Measurements from ENCODE around the gene PRKAR2A.
"Not testable (repeated sequence)": the region's sequence is repeated elsewhere in the genome, so short reads cannot be mapped to it uniquely, and the experiment has no call there.

The PRKAR2A gene

DNA sequence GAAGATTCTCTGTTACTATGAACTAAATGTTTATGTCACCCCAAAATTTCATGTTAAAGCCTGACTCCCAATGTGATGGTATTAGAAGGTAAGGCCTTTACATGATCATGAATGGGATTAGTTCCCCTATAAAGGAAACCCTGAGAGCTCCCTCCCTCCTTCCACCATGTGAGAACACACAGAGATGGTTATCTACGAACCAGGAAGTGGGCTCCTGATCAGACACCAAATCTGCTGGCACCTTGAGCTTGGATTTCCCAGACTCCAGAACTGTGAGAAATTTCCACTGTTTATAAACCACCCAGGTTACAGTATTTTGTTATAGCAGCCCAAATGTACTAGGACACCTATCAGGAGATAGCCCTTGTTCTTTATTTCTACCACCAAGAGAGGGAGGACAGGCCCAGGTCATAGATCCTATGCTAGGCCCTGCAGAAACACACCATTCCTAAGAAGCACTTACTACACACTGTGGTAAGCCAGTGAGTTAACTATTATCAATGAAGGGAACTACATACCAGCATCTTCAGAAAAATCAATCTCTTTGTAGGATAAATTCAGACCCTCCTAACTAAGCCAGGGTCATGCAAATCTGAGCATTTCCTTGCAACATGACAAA lies 59.0 kb downstream of the PRKAR2A start:
- ChIA-PET CTCF (no interaction called here), POLR2A (ENCODE audit: low non-redundant PET) (no interaction called here)
- TF ChIP-seq, protein P1, sequence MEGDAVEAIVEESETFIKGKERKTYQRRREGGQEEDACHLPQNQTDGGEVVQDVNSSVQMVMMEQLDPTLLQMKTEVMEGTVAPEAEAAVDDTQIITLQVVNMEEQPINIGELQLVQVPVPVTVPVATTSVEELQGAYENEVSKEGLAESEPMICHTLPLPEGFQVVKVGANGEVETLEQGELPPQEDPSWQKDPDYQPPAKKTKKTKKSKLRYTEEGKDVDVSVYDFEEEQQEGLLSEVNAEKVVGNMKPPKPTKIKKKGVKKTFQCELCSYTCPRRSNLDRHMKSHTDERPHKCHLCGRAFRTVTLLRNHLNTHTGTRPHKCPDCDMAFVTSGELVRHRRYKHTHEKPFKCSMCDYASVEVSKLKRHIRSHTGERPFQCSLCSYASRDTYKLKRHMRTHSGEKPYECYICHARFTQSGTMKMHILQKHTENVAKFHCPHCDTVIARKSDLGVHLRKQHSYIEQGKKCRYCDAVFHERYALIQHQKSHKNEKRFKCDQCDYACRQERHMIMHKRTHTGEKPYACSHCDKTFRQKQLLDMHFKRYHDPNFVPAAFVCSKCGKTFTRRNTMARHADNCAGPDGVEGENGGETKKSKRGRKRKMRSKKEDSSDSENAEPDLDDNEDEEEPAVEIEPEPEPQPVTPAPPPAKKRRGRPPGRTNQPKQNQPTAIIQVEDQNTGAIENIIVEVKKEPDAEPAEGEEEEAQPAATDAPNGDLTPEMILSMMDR (conservative IDR thresholded peaks at IDR 0.05; ENCODE audit: low read depth): no peak
- DNase-seq (ENCODE audit: low spot score): no peak
- H3K27ac ChIP-seq: no peak overlapping the region

DNA sequence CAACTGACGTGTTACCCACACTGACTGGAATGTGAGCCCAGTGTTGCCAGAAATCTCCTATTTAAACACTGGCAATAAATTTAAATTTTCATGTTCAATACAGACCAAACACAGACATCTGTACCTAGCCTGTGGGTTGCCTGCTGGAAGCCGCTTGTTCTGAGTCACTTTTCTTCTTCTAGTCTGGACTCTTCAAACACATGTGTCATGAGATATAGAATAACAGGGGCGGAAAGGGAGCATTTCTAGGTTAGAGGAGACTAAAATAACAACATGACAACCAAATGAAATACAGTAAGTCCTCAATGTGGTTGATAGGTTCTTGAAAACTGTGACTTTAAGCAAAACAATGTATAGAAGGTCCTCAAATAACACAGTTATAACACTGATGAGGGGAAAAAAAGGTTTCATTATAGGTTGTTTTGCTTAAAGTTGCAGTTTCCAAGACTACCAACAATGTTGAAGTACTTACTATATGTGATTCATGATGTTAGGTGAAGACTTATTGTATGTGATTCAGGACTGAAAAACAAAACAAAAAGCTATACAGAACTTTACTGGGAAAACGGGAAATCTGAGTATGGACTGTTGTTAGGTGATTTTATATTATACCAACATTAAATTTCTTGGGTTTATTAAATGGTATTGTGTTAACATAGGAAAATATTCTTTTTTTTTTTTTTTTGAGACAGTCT lies 63.1 kb downstream of the PRKAR2A start:
- TF ChIP-seq, protein P1 (conservative IDR thresholded peaks at IDR 0.05; ENCODE audit: low read depth): no peak
- H3K27ac ChIP-seq: no peak overlapping the region
- DNase-seq (ENCODE audit: low spot score): no peak
- CTCF ChIA-PET: no interaction called here
- POLR2A ChIA-PET (ENCODE audit: low non-redundant PET): no interaction called here

DNA sequence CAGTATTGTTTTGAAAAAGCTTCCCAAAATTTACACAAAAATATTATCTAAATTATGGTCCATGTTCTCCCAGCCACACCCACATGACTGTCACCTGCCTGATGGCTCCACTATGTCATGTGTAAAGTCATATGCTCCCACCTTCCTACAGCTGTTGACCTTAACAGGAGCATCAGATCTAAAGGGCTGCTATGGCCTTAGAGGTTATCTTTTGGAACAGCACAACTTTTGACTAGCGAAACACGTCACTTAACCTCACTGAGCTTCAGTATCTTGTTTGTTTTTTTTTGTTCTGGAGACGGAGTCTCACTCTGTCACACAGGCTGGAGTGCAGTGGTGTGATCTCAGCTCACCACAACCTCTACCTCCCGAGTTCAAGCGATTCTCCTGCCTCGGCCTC lies 64.4 kb downstream of the PRKAR2A start:
- POLR2A ChIA-PET (ENCODE audit: low non-redundant PET): no interaction called here
- no peak overlapping the region for H3K27ac ChIP-seq
- CTCF ChIA-PET: no interaction called here
- TF ChIP-seq, protein P1 (conservative IDR thresholded peaks at IDR 0.05; ENCODE audit: low read depth): no peak
- DNase-seq (ENCODE audit: low spot score): no peak

DNA sequence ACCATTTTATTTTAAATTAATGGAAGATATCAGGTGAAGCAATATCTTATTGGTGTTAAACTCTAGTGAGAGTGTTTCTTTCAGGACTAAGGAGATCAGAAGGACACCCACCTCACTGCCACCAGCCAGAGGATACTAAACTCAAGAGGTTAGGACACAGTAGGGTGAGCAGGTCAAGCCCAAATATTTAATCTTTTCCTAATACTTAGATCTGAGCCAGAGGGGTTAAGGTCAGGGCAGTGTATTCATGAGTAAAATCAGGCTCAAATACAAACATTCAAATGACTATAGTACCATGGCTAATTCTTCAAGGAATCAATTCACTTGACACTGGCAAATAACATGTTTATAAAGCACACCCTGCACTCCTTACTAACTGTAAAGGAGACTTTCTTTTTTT lies 65.6 kb downstream of the PRKAR2A start:
- no peak overlapping the region for H3K27ac ChIP-seq
- DNase-seq (ENCODE audit: low spot score): no peak
- ChIA-PET CTCF (no interaction called here), POLR2A (ENCODE audit: low non-redundant PET) (no interaction called here)
- TF ChIP-seq, protein P1 (conservative IDR thresholded peaks at IDR 0.05; ENCODE audit: low read depth): no peak

DNA sequence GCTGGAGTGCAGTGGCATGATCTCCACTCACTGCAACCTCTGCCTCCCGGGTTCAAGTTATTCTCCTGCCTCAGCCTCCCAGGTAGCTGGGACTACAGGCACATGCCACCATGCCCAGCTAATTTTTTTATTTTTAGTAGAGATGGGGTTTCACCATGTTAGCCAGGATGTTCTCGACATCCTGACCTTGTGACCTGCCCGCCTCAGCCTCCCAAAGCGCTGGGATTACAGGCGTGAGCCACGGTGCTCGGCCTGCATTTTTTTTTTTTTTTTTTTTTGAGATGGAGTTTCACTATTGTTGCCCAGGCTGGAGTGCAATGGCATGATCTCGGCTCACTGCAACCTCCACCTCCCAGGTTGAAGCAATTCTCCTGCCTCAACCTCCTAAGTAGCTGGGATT lies 69.1 kb downstream of the PRKAR2A start:
- H3K27ac ChIP-seq; POLR2A ChIA-PET (ENCODE audit: low non-redundant PET); DNase-seq (ENCODE audit: low spot score): not testable (repeated sequence)
- CTCF ChIA-PET: interaction anchor here (0.7 kb wide), 1 partner anchor 548 kb away, joined by 5 read pairs; no protein-coding TSS in a partner anchor

DNA sequence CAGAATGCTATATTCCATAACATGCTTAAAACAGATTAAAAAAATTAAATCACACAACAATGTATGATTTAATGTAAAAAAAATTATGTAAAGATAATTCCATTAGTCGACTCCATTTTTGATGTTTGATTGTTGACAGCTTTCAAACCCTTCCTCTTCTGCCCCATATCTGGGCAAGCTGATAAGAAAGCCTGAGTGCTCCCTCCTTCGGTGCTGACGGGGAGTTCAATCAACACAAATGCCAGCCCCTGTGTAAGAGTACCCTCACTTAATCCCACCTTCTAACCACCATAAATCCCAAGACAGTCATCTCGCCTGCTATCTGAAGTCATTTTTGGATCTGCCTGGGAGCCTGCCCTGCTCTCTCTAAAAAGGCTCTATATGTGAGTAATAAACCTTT lies 70.8 kb downstream of the PRKAR2A start:
- DNase-seq (ENCODE audit: low spot score): no peak
- CTCF ChIA-PET: no interaction called here
- POLR2A ChIA-PET (ENCODE audit: low non-redundant PET): no interaction called here
- TF ChIP-seq, protein P1 (conservative IDR thresholded peaks at IDR 0.05; ENCODE audit: low read depth): no peak
- H3K27ac ChIP-seq: no peak overlapping the region

DNA sequence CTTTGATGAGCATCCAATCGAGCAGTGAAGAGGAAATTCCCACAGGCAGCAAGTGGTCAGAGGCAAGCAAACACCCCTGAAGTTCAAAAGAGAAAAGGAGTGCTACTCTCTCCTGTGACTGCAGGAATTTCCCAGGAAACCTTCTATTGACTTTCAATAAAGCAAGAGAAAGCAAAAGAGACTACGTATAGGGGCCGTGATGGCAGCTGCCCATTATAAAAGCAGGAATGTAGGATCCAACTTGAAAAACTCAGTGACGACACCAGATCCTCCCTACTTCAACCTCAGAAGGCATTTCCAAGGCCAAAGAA lies 77.5 kb downstream of the PRKAR2A start:
- POLR2A ChIA-PET (ENCODE audit: low non-redundant PET): no interaction called here
- TF ChIP-seq, protein P1 (conservative IDR thresholded peaks at IDR 0.05; ENCODE audit: low read depth): no peak
- no peak overlapping the region for H3K27ac ChIP-seq
- DNase-seq (ENCODE audit: low spot score): no peak
- CTCF ChIA-PET: no interaction called here
